Adipocyte (in vitro differentiated cells): Measurements from ENCODE around the gene MAPK8.
A peak's percentile ranks its signal among the peaks of the same experiment; 100 is the strongest.

Source experiments
- DNase-seq: peaks from one replicate; pipeline ENCODE4 v3.0.0-alpha.2; 2015; ENCODE audit warnings: low read depth
- H3K27me3 ChIP-seq: replicated peaks from 2 replicates; pipeline ENCODE4 v1.7.0; 2013; ENCODE audit warnings: mild to moderate bottlenecking, low read length, moderate library complexity; ENCODE audit not compliant: control insufficient read depth, insufficient read depth
- H3K36me3 ChIP-seq: 2 replicates; pipeline ENCODE4 v1.7.0; 2013; ENCODE audit warnings: low read length, mild to moderate bottlenecking, moderate library complexity; ENCODE audit not compliant: control insufficient read depth, insufficient read depth, severe bottlenecking
- H3K4me1 ChIP-seq: 2 replicates; pipeline ENCODE4 v1.7.0; 2013; ENCODE audit warnings: mild to moderate bottlenecking, low read length, moderate library complexity; ENCODE audit not compliant: control insufficient read depth, insufficient read depth
- H3K4me3 ChIP-seq: 2 replicates; pipeline ENCODE4 v1.7.0; 2013; ENCODE audit warnings: mild to moderate bottlenecking, low read length, moderate library complexity
- H3K9ac ChIP-seq: 2 replicates; pipeline ENCODE4 v1.7.0; 2013; ENCODE audit warnings: mild to moderate bottlenecking, low read length, moderate library complexity
- H3K9me3 ChIP-seq: 2 replicates; pipeline ENCODE4 v1.7.0; 2013; ENCODE audit warnings: mild to moderate bottlenecking, low read length, moderate library complexity; ENCODE audit not compliant: control insufficient read depth

The MAPK8 gene

DNA sequence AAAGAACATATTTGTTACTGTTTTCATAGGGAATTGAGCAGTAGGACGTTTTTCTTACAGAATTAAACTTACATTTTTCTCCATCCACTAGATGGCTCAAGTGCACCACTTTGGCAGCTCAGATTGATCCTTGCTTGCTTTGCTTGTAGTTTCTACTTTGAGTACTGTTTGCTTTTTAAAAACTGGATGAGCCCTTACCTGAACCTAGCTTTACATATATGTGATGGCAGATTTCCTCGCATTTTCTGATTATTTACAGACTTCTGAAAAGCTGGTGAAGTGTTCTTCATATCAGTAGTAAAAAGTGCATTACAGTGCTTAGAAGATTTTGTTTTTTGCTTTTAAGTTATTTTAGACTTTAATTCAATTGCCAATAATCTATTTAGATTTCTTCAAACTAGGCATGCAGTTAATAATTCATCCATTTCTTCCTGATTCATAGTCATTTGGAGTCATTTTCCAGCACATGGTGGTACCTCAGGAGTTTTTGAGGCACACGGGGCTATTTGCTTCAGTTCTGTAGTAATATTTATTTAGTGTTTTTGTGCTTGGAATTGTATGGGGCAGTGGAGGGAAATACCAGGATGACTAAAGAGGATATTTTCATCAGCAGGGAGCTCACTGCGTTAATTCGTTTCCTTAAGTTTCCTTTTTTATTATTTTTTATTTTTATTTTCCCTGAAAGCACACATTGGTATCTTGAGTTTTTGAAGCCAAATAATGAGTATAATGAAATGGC is 57.3 kb downstream of the MAPK8 start:
- Histone ChIP-seq H3K9me3 (no peaks in the 10 kb centered on the region), H3K36me3 (no peaks in the 10 kb centered on the region), H3K4me3 (no peak overlapping the region), H3K9ac (peak overlapping the region; percentile 6), H3K4me1 (peaks cover 20% of the 10 kb centered on the region), H3K27me3 (no peaks in the 10 kb centered on the region)
- peak; percentile 88 for DNase-seq

DNA sequence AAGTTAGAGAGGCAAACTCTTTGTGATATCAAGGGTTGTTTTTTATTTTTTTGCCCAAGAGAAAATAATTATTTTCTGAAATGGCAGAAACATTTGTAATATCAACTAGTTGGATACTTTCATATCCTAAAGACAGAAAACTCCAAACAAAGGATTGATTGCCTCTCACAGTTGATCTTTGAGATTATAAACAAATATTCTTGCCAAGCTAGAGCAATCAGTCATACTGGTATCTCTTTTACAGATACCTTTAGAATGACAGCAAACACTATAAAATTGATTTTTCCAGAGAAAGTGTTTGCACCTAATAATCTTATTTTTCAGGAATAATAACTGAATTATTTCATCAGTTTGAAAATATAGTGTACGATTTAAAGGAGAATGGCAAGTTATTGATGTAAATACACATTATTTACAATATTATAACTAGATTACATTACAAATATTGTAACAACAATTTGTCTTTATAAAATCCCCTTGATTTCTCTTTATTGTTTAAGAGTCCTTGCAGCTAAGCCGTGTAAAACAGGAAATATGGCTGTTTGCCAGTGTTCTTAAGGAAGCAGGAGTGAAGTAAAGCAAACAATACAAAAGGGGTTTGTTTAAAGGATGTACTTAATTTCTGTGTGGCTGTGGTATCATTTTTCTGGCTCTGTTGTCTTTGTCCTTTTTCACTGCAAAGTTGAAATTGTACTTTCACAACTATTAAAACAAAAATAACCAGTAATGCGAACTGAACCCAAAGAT is 58.4 kb downstream of the MAPK8 start:
- Histone ChIP-seq H3K4me1 (peaks cover 20% of the 10 kb centered on the region), H3K27me3 (no peaks in the 10 kb centered on the region), H3K9ac (peak overlapping the region; percentile 6), H3K36me3 (no peaks in the 10 kb centered on the region), H3K9me3 (no peaks in the 10 kb centered on the region), H3K4me3 (no peak overlapping the region)
- peak; percentile 66 for DNase-seq

DNA sequence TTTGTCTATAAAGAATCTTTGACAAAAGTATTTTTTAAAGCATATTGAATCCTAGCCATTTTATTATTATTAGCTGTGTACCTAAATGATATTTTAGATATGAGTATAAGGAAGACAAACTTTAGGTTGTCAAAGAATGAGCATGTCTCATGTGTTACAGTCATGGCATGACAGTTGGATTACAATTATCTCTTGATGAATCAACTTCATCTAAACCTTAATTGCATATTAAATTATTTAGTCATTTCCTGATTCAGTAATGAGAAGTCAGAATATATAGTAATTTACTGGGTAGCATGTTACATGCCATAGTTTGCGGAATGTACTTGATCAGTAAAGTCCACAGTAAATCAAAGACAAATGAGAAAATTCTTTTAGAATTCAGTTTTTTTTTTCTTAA is 59.2 kb downstream of the MAPK8 start:
- Histone ChIP-seq H3K9me3 (no peaks in the 10 kb centered on the region), H3K4me3 (no peak overlapping the region), H3K36me3 (no peaks in the 10 kb centered on the region), H3K4me1 (peaks cover 20% of the 10 kb centered on the region), H3K27me3 (no peaks in the 10 kb centered on the region), H3K9ac (no peak overlapping the region)
- no peak for DNase-seq

DNA sequence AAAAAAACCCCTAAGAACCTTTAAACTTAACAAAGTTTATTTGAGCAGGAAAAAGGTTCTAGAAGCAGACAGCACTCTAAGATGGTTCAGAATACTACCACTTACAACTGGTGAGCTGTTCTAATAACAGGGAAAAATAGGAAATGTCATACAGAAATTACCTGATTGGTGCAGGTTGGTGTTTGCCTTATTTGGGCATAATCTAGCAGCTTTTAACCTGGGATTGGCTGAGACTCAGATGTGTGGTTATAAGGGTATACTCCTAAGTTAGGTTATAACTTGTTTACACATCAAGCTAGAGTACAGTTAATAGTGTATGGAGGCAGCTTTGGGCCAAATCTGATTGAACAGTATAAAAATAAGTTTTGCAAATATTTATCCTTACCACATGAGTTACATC is 59.8 kb downstream of the MAPK8 start:
- Histone ChIP-seq H3K4me3 (no peak overlapping the region), H3K4me1 (peaks cover 20% of the 10 kb centered on the region), H3K36me3 (no peaks in the 10 kb centered on the region), H3K27me3 (no peaks in the 10 kb centered on the region), H3K9ac (no peak overlapping the region), H3K9me3 (no peaks in the 10 kb centered on the region)
- DNase-seq = no peak

DNA sequence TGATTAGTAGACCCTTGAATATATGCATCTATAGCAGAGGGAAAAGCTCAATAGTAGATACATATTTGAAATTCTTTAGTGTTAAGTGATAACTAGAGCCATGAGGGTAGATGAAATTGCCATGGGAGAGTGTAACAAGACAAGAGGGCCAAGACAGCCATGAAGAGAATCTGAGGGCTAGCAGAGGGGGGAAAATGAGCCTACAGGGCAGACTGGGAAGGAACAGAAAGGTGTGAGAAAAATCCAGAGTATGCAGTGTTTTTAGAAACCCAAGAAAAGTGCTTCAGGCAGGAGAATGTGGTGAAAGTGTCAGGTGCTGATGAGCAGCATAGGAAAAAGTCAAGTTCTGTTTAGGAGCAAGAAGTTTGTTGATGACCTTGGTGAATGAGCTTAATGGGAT is 63.0 kb downstream of the MAPK8 start:
- H3K4me1 ChIP-seq = peaks cover 11% of the 10 kb centered on the region
- H3K9me3 ChIP-seq = no peaks in the 10 kb centered on the region
- no peak for DNase-seq
- no peak overlapping the region for H3K4me3 ChIP-seq
- H3K9ac ChIP-seq = no peak overlapping the region
- H3K36me3 ChIP-seq = no peaks in the 10 kb centered on the region
- no peaks in the 10 kb centered on the region for H3K27me3 ChIP-seq

DNA sequence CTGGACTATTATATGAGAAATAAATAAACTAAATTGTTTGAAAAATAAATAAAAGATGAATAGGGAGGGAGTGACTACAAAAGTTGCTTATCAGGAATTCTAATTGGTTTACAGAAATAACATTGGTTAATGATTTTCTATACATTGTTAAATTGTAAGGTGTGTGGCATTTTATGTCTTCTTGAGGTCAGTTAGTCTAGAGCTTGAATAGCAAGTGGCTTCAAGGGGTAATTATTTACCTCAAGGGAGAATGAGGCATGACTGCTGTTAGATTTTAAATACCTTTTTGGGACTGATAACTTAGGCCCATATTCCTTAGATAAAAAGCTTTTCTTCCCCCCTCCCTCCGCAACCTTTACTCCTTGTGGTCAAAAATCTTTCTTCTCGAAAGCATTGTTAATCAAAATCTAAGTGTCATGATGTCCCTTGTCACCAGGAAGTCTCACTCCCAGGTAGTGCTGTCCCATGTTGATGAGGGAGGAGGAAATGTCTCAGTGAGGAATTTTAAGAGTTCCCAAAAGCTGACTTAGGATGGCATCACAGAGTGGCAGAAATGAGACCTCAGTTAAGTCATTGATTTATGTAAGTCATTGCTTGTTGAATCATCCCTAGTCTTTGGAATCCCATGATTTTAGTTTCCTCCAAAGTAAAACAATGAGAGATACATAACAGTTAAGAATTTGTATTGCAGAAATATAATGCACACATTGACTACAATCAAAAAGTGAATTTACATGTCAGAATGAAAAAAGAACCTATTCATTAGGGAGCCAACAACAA is 71.5 kb downstream of the MAPK8 start:
- DNase-seq = no peak
- Histone ChIP-seq H3K36me3 (no peaks in the 10 kb centered on the region), H3K4me1 (no peaks in the 10 kb centered on the region), H3K4me3 (no peak overlapping the region), H3K9me3 (no peaks in the 10 kb centered on the region), H3K9ac (no peak overlapping the region), H3K27me3 (no peaks in the 10 kb centered on the region)

DNA sequence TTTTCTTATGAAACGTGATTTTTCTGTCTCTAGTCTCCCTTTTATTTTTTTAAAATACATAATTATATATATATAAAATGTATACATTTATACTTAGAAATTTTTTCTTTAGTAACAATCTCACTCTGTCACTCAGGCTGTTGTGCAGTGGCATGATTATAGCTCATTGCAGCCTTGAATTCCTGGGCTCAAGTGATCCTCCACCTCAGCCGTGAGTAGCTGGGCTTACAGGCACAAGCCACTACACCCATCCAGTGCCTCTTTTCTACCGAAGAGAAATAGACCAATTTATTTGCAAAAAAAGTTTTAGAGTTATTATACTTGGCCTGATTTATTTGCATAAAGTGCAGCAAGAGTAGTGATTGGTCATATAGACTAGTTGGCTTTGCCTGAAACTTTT is 72.2 kb downstream of the MAPK8 start:
- H3K27me3 ChIP-seq = no peaks in the 10 kb centered on the region
- no peaks in the 10 kb centered on the region for H3K9me3 ChIP-seq
- H3K9ac ChIP-seq = no peak overlapping the region
- no peaks in the 10 kb centered on the region for H3K36me3 ChIP-seq
- DNase-seq = no peak
- no peak overlapping the region for H3K4me3 ChIP-seq
- no peaks in the 10 kb centered on the region for H3K4me1 ChIP-seq

DNA sequence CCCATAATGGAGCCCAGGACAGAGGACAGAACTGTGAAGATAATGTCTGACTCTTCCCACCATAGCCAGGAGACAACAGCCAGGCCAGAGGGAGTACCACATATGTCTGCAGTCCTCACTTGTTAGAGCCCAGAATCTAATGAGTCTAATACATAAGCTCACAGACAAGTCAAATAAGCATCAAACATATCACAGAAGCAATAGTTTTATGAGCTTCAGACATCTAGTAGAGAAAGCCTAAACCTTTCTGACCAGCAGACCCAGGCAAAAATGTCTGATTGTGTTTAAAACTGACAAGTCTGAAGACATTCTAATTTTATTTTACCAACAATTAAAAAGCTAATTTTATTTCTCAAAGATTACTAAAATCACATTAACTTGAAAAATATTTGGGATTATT is 75.5 kb downstream of the MAPK8 start:
- no peaks in the 10 kb centered on the region for H3K9me3 ChIP-seq
- no peaks in the 10 kb centered on the region for H3K36me3 ChIP-seq
- H3K9ac ChIP-seq = no peak overlapping the region
- no peak overlapping the region for H3K4me3 ChIP-seq
- H3K4me1 ChIP-seq = no peaks in the 10 kb centered on the region
- DNase-seq = no peak
- no peaks in the 10 kb centered on the region for H3K27me3 ChIP-seq

DNA sequence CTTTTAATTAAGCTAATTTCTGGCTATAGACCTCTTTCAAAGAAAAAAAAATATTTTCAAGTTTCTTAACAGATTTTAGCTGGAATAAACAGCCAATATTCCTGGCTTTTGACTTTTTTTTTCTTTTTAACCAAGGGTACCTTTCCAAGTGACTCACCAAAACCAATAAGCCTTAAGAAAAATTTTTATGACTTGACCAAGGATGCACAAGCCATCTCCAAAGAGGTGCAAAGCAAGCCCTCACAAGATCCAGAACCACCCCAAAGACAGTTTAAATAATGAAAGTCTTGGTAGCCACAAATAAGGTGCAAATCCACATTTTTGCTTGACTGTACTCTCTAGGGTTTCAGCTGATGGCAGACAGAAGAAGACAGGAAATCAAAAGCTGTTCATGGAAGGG is 76.5 kb downstream of the MAPK8 start:
- H3K9ac ChIP-seq = no peak overlapping the region
- H3K9me3 ChIP-seq = no peaks in the 10 kb centered on the region
- no peak for DNase-seq
- H3K36me3 ChIP-seq = no peaks in the 10 kb centered on the region
- no peaks in the 10 kb centered on the region for H3K4me1 ChIP-seq
- H3K27me3 ChIP-seq = no peaks in the 10 kb centered on the region
- H3K4me3 ChIP-seq = no peak overlapping the region

DNA sequence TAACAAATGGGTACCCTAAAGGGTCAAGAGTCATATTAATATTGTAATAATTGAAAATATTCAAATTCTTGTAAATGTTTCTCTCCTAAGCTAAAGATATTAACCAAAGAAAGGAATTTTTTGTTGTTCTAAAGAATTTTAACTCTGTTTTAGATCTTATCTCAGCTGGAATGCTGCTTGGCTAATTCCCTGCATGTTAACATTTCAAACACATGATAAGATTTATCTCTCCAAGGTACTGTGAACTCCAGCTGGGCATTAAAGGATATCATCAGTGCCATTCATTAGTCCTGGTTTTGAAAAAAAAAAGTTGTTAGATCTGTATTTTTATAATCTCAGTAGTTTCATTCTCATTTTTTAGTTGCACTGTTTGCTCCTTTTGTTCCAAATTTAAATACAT is 76.9 kb downstream of the MAPK8 start:
- Histone ChIP-seq H3K4me1 (no peaks in the 10 kb centered on the region), H3K9me3 (no peaks in the 10 kb centered on the region), H3K9ac (no peak overlapping the region), H3K4me3 (no peak overlapping the region), H3K36me3 (no peaks in the 10 kb centered on the region), H3K27me3 (no peaks in the 10 kb centered on the region)
- DNase-seq = peak; percentile 53

DNA sequence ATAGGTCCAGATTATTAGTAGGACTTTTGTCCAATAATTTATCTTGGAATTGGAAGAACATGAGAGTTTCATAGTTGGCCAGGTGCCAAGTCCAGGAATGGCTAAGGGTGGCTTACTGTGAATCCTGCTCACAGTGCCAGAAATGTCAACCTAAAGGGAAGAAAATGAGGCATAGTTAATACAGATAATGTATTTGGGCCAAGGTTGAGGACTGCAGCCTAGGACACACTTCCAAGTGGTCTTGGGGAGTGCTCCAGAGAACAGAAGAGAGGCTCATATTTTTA is 78.2 kb downstream of the MAPK8 start:
- no peak overlapping the region for H3K4me3 ChIP-seq

More for the DNA sequence above, 78.2 kb downstream of the MAPK8 start:
- DNase-seq = peak; percentile 10
- Histone ChIP-seq H3K9ac (no peak overlapping the region), H3K9me3 (no peaks in the 10 kb centered on the region), H3K27me3 (no peaks in the 10 kb centered on the region), H3K36me3 (no peaks in the 10 kb centered on the region), H3K4me1 (no peaks in the 10 kb centered on the region)
